Measurements from ENCODE around the gene SHC2.

DNA sequence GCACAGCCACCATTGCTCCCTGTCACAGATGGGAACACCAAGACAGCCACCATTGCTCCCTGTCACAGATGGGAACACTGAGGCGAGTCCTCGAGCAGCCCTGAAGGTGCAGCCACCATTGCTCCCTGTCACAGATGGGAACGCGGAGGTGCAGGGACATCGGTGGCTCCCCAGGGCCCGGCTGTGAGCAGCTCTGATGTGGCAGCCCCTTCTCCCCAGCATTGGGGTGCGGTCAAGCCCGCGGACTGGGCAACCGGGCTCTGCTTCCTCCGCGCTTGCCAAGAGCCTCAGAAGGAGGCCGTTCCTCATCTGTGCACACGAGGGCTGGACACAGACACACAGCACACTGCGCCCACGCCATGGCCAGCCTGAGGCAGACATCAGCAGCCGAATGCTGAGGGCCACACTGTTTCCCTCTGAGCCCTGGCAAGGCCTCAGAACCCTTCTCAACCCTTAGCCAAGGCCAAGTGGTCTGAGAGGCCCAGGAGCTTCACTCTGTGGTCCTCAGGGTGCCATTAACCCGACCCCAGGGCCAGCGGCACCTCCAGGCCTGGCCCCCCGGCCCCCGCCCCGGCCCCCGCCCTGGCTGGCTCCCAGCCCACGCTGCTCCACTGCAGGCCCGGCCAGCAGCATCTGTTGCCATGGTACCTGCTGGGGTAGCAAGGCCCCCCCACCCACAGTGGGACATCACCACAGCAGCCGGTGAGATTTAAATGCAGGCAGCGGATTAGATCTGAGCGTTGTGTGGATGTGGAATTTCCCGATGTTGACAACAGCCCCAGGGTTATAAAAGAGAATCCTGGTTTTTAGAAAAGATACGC, 70.2 kb downstream of the SHC2 start:
- TF ChIP-seq, protein P1, sequence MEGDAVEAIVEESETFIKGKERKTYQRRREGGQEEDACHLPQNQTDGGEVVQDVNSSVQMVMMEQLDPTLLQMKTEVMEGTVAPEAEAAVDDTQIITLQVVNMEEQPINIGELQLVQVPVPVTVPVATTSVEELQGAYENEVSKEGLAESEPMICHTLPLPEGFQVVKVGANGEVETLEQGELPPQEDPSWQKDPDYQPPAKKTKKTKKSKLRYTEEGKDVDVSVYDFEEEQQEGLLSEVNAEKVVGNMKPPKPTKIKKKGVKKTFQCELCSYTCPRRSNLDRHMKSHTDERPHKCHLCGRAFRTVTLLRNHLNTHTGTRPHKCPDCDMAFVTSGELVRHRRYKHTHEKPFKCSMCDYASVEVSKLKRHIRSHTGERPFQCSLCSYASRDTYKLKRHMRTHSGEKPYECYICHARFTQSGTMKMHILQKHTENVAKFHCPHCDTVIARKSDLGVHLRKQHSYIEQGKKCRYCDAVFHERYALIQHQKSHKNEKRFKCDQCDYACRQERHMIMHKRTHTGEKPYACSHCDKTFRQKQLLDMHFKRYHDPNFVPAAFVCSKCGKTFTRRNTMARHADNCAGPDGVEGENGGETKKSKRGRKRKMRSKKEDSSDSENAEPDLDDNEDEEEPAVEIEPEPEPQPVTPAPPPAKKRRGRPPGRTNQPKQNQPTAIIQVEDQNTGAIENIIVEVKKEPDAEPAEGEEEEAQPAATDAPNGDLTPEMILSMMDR (IDR thresholded peaks at IDR 0.05) = no peak
- TF ChIP-seq POLR2A (IDR thresholded peaks at IDR 0.05) = no peak

Data from body of pancreas (tissue), 4 donors.